ENCODE data around the gene PLEKHG3.

The PLEKHG3 gene

DNA sequence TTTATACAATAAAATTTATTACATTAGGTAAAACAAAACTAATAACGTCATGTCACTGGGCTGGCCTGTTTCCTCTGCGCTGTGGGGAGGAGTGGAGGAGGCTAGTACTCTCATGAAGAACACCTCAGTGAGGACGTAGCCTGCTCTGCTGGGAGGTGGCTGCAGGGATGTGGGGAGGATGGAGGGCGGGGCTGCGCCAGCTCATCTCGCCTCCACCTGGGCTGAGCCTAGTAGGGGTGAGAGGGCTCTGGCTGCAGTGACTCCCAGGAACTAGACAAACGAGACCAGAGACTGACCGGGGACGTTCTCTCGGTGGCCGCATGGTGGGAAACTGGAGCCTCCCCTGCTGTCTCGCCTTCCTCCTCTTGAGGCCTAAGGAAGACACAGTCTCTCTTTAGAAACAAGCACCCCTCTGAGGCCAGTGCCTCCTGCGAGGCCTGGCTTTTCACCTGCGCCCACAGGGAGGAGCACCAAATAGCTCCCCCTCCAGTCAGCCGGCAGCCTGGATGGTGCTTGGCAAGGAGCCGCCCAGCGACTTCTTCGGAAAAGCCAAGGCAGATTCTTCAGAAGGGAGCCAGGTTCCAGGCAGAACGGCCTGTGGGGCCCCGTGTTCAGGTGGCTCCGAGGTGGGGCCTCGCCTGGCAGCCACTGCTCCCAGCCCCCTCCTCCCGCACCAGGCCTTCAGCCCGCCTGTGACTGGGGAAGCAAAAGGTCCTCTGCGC is 62.4 kb downstream of the PLEKHG3 start:
- no peak for DNase-seq

DNA sequence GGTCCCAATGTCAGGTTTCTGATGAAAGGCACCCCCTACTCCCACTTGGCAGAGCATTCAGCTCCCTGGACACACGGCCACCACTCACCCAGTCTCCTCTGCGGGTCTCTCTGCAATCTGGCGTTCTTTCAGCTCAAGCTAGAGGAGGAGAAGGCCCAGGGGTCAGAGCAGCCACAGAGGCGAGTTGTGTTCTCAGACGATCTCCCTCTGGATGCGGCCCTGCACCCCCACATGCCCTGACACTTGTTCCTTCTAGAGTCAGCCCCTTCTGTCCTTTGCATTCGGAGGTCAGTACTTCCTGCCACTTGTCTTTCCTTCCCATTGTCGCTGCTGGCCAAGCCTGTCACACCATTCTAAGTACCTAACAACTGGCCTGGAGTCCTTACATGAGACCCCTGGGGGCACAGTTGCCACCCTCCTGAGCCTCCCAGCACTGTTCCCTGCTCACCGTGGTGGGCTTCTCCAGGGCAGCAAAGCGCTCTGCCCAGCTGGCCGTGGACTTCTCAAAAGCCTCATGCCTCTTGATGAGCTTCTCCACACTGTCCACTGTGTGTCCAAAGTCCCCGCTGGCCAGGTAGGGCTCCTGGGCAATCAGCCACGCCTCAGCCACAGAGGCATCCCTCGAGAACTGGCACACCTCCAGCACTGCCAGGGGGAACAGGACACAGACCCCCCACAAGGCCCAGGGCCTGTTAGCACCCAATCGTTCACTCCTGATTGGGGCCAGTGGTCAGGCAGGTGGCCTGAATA is 63.2 kb downstream of the PLEKHG3 start:
- DNase-seq = no peak

DNA sequence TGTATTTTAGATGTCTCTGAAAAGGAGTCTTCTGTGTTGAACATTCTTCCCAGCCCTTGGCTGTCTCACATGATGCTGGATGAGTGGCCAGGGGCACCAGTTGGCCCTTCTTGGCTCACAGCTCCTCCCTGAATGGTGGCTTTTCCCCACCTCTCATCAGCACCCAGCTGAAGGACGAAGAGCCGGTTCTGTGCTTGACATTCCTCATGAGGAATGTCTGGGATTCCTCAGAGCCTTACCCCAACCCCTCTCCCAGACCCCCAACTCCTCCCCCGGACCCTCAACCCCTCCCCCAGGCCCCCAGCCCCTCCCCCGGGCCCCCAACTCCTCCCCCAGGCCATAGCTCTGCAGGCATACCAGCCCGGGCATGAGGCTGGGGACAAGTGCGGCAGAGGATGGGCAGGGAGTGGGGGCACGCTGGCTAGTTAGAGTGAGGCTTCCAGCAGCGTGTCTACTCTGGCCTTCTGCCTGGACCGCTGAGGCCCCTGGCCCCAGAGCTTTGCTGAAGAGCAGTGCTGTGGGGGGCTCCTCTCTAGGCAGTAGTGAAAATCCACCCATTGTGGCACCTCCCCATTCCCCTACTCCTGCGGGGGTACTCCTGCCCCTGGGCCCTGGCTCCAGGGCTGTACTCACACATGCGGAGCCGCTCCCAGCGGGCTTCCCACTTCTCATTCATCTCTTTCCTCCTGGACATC is 64.3 kb downstream of the PLEKHG3 start:
- DNase-seq = no peak

DNA sequence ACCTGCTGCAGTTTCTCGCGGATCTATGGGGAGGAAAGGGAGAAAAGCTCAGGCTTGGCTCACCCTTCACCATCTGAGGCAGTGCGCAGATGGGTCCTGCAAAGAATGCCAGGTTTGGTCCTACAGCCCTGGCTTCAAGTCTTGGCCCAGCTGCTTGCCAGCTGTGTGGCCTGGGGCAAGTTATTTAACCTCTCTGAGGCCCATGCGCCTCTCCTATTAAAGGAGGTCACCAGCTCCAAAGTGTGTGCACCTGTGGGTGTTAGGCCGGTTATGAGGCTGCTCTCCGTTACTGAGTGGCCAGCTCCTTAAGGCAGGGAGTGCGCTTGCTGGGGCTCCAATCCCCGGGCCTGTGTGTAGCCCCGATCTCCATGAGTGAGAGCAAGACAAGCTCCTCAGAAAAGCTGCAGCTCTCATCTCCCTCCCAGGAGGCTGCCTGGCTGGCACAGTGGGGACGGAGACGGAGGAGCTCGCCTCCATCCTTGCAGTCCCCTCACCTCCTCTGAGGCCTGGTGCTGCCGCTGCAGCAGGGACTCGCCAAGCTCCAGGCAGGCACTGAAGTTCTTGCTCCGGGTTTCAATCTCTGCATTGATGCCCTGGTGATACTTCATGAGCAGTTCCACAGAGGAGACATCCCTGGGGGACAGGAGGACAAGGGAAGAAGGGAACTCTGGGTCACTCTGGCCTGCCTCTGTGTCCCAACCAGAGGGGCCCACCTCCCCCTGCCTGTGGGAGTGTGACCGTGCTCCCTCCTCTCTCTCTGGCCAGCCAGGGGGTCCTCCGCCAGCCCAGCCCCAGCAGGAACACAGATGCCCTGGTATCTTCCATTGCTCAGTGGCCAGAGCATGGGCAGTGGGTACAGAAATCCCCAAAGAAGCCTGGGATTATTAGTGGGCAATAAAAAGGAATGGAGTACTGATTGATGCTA is 65.1 kb downstream of the PLEKHG3 start:
- no peak for DNase-seq

DNA sequence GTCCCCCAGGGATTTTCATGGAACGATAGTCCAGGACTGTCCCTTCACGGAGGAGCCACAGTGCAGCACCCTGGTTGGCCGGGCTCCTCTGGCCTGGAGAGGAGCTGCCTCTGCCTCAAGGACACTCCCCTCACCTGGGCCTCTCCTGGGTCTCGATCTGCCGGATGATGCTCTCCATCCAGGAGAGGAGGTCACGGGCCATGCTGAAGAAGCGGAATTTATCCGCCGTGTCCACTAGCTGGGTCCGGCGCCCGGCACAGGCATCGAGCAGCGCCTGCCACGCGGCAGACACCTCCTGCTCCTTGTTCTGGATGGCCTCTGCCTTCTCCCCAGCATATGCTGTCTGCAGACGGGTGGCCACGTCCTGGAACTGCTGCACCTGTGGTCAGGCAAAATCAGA is 66.5 kb downstream of the PLEKHG3 start:
- DNase-seq = no peak

DNA sequence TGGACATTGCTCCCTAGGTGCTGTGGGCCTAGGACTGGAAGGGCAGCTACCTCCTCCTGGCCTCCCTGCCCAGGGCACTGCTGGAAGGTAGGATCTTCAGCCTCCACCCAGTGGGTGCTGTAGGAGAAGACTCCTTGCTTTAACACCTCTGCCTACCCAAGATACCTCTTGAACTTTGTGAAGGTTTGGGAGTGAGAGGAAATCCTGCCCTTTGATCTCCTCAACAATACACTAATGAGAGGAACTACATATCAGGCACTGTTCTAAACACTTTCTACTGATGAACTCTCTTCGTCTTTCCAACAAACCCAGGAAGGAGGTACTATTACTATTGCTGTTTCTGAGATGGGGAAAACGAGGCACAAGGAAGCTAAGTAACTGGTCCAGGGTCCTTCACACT is 66.9 kb downstream of the PLEKHG3 start:
- DNase-seq = no peak

DNA sequence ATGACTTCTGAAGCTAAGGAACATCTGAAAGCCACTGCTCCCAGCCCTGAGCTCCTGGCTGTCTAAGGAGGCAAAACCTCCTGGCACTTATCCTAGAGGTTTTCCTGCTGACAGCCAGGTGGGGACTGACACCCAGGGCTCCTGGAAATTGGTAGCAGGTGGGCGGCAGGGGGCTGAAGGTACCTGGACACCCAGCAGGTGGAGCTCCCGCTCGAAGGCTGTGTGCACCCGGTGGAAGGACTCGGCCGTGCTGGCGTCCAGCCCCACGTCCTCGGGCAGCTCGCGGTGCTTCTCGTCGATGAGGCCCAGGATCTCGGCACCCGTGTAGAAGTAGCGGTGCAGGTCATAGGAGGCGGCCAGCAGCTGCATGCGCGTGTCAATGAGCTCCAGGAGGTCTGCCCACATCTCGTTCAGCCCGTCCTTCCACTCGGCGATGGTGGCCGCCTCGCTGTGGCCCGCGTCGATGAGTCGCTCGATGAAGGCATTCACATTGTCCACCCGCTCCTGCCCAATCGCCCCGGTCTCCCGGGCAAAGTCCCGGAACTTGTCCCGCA is 68.2 kb downstream of the PLEKHG3 start:
- no peak for DNase-seq

DNA sequence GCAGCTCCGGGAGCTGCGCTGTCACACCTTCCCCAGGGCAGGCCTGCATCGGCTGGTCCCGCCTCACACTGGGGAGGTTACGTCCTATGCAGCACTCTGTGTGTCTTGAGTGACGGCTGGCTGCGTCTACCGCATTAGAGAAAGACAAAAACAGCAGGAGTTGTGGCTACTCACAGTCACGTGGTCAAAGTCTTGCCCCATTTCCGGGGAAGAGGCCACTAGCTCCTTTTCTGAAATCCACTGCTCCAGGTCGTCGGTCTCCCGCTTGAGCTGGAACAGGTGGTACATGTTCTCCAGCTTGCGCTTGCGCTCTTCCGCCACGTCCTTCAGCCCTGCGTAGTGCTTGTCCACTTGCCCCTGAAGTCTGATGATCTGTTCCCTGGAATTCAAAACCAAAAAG is 68.8 kb downstream of the PLEKHG3 start:
- DNase-seq = no peak

DNA sequence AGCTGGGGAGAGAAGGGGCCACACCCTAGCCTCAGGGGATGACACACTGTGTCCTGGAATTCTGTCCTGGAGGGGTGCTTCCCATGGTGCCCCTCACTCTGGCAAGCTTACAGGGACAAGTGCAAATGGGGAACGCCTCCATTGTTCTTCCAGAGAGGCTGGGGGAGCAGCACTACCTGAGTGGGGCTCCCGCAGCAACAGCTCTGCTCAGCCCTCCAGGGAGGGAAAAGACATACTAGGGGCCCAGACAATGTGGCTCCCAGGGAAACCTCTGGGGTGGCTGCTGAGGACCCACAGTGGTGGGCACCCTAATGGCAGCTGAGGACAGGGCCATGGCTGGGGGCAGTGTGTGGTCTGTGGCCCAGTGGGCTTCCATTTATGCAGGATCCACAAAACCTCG is 69.4 kb downstream of the PLEKHG3 start:
- no peak for DNase-seq

DNA sequence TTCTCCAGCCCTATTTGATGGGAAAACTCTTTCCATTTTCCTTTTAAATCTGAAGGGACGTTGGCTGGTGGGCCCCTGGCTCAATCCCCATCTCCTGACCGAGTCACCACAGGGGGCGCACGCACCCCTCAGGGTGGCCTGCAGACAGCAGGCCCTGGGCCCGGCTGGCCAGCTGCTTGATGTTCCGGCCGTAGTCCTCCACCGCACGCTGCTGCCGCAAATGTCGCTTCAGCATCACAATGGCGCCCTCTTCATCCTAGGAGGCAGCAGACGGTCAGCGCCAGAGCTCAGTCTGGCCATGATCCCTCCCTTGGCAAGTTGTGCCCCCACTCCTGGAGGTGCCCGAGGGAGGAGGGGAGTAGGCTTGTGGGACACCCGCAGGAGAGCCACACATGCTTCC is 70.0 kb downstream of the PLEKHG3 start:
- no peak for DNase-seq

DNA sequence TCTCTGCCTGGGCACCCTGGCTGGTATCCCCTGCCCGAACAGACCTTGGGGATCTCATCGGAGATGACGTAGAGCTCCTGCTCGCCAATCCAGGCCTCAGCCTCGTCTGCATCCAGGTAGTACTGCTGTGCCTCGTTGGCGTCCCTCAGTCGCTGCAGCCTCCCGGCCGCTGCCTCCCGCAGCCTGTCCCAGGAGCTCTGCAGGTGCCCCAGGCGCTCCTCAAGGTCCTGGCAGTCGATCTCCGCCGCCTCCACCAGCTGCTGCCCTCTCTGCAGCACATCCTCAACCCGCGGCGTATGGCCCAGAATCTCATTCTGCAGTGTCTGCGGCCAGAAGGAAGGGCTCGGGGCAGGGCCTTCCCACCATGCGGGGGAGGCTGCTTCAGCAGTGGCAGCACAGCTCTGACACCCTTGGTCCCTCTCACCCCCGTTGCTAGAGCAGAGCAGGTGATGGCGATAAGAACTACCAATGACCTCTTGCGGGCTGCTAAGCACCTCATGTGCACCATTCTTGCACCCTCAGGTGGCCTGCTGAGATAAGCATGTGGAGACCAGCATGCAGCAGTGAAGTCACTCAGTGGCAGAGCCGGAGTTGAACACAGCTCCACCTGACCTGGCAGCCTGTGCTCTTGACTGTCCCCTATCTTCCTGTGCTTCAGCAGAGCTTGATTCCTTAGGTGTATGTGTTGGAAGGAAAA is 71.0 kb downstream of the PLEKHG3 start:
- DNase-seq = no peak

DNA sequence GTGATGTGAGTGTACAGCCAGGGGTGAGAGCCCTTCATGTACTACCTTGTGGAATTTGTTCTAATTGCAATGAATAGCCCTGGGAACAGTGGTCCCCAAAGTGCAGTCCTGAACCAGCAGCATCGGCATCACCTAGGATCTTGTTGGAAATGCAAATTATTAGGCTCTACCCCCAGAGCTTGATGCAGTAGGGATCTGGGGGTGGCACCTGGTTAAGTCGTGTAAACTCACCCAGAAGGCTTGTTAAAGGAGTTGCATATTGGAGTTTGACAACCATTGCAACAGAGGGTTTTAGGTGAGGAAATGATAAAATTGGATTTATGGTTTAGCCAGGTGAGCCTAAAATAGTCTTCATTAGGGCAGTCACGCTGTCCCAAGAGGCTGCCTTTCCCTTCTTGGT is 73.2 kb downstream of the PLEKHG3 start:
- DNase-seq = no peak

DNA sequence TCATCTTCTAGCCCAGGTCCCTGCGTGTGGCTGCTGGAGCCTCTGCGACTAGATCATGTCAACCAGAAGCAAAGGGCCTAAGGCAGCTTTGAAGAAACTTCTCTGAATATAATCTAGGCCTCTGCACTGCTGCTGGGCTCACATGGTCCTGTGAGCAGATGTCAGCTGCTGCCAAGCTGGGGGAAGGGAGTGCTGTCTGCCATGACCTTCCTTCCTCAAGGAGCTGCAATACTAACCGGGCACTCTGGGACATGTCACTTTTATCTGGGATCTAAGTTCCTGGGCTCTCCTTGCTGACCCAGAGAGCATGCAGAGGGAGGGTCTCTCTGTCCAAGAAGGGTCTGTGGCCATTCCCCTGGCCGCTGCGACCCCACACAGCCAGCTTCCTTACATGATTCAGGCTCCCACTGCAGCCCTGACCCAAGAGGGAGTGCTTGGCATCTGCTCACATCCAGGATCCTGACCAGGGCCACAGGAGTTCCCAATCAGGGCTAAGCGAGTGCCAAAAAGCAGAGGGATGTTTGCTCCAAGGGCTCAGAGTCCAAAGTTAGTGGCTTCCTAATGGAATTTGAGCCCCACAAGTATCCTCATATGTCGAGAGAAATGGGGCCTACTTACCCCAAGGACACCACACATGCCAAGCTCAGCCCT is 74.0 kb downstream of the PLEKHG3 start:
- DNase-seq = no peak

DNA sequence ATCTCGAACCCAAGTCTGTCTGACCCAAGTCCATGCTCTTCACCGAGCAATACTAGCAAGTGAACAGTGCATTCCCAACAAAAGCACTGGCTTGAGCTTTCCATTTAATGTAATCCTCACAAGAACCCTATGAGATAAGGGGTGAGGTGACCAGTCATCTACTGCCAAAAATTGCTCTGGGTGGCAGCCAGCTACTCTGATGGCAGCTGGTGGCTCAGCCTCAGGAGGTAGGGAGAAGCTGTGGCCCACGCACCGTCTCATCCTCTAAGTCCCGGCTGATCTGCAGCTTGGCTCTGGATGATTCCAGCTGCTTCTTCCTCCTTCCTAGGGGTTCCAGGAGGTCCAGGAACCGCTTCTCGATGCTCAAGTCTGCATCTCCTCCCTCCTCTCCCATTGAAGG is 75.2 kb downstream of the PLEKHG3 start:
- DNase-seq = no peak

DNA sequence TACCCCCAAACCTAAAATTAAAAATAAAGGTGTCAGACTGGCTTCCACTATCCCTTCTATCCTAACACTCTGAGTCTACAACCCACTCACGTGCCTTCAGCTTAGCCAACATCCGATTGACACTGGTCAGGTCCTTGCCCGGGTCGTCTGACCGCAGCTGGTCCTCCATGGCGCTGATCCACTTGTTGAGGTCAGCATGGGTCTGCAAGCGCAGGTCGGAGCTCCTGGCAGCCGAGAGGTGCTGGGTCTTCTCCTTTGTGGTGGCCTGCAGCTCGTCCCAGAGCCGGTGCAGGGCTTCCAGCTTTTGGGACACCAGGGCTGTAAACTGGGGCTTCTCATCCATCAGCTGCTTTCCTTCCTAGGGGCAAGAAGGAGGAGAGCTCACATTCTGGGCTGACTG is 78.0 kb downstream of the PLEKHG3 start:
- no peak for DNase-seq

DNA sequence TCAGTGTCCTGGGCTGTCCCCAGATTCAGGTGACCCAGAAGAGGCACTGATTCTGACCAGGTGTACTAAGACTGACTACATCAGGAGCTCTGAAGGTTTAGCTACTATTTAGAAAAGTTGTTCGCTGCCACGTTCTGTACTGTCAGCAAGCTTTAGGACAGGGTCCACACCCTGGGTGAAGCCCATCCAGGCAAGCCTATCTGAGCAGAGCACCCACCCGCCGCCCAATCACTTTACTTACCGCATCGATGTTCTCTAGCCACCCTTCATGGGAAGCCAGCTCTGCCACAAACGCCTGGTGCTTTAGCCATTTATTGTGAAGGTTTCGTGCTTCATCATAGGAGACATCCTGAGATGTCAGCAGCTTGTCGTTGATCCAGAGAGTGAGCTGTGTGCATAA is 79.8 kb downstream of the PLEKHG3 start:
- DNase-seq = no peak

DNA sequence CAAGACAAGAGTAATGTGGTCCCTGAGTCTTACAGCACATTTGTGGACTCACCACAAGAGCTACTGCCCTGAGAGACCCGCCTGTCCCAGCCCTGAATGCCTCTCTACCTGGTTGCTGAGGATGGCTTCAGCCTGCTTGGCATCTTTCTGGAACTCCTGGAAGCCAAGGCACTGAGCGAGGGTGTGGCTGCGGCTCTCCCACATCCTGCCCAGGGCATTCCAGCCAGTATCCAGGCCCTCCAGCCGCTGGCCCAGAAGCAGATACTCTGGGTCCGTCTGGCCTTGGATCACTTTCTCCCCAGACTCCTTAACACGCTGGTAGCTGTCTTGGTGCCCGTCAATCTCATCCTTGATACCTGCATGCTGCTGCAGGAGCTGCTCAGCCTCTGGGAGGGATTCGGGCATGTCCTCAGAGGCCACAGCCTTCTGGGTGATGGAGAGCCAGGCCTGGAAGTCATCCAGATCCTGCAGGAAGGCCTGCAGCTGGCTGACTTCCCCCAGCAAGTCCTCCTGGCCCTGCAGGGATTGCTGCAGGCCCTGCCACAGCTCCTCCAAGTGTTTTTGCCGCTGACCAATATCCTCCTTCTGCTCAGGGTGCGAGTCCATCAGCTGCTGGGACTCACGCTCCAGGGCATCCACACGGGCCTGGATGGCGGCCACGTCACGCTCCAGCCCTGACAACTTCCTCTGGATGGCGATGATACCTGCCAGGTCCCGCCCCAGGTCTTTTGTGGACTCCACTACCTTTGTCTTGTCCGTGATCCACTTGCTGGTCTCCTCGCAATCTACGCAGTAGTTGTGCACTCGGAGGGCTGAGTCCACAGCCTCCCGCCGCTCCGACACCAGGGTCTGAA is 82.3 kb downstream of the PLEKHG3 start:
- no peak for DNase-seq

DNA sequence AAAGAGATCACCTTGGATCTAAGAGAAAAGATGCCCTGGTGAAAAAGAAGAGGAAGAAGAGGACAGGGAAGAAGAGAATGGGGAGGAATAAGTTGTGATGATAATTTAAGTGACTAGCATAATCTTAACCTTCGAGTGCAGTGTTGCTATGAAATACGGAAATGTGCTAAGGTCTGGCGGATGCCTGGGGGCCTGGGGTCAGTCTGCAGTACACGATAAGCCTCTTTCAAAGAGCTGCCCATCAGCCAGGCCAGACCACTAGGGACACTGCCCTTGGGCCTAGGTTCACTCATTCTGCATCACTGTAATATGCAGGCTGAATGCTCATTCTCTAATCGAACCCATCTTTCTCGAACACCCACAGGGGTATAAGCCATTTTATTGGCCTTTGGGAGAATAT is 83.4 kb downstream of the PLEKHG3 start:
- DNase-seq = no peak

DNA sequence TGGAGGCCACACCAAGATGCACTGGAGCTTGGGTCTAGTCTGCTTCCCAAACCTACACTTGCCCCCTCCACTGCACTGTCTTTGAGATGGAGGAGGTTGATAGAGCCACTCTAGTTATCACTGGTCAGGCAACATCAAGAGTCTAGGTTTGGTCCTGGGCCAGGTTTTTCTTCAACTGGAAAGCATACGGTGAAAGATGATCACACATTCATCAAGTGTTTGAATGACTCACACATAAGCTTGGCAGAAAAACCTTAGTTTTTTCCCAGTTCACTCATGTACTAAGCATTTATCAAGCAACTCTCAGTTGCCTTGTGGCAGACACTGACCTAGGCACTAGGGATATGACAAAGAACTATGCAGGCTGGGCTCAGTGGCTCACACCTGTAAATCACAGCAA is 84.5 kb downstream of the PLEKHG3 start:
- DNase-seq = no peak

DNA sequence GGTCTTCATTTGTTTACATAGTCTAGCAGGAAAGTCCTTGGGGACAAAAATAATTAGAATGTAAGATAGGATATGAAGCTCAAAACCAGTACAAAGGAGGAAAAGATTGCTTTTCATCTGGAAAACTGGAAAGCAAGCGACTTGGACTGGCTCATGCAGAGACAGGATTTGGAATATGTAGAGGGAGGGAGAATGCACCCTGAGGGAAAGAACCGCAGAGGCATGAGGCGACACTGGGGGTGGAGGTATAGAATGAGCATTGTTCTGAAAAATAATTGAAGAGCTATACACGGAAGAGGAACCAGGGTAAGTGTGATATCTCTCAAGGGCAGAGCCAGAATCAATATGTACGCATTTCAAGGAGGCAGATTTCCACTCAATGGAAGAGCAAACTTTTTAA is 85.5 kb downstream of the PLEKHG3 start:
- DNase-seq = no peak

DNA sequence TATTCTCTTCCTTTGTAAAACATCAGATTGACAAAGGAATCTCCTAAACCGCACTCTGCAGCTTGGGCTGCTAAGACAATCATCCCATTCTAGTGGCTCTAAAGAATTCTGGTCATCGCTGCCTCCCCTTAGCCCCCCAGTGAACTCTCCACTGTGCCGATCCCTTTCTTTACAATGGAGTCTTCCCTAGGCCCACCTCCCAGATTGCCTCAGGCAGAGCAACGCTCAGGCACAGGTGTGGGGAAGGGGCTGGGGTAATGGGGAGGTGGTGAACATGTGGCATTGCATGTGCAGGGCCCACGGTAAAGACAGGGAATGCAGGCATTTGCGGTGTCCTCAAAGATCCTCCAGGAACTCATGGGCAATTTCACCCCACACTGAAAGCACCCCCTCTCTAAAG is 86.3 kb downstream of the PLEKHG3 start:
- no peak for DNase-seq

All from stimulated activated CD4-positive, alpha-beta T cell treated with anti-CD3 and anti-CD28 coated beads, Interleukin-4, amount 100 ng/mL, for 4 hours (primary cell).